Central memory CD8-positive, alpha-beta T cell (primary cell): Measurements from ENCODE around the gene ITPKB.

Experiments
- ATAC-seq: fragments of 150-1000 bp; cut with Tn5 transposase; replicated peaks from 2 replicates; pipeline ENCODE4 v1.10.0; 2022; ENCODE audit warnings: mild to moderate bottlenecking, moderate FRiP score, moderate number of reproducible peaks; ENCODE audit not compliant: poor library complexity, severe bottlenecking; ENCODE audit errors: extremely low read depth
- DNase-seq, 2 donors: peaks; one replicate each; pipeline ENCODE4 v3.0.0; 2021; ENCODE audit warnings: low spot score in 2 of 2
- H3K27ac Mint-ChIP-seq: one replicate; pipeline ENCODE4 v1.8.0; 2022; ENCODE audit warnings: low read depth, mild to moderate bottlenecking, moderate library complexity, mixed read lengths
- H3K27me3 Mint-ChIP-seq: one replicate; pipeline ENCODE4 v1.8.0; 2022; ENCODE audit warnings: mixed read lengths
- H3K36me3 Mint-ChIP-seq: one replicate; pipeline ENCODE4 v1.8.0; 2022; ENCODE audit warnings: mild to moderate bottlenecking, moderate library complexity, mixed read lengths; ENCODE audit not compliant: insufficient read depth
- H3K4me1 Mint-ChIP-seq: one replicate; pipeline ENCODE4 v1.8.0; 2022; ENCODE audit warnings: mixed read lengths
- H3K4me3 Mint-ChIP-seq: one replicate; pipeline ENCODE4 v1.8.0; 2022; ENCODE audit warnings: mild to moderate bottlenecking, moderate library complexity, mixed read lengths
- H3K9me3 Mint-ChIP-seq: one replicate; pipeline ENCODE4 v1.8.0; 2022; ENCODE audit warnings: mixed read lengths

The ITPKB gene

GRCh38 chr1:226651041-226651731, 87.9 kb downstream of the ITPKB start:
- ATAC-seq (no peak), DNase-seq (no peak)
- H3K36me3 Mint-ChIP-seq = peaks cover 46% of the 10 kb centered on the region
- no peak overlapping the region for H3K4me3 Mint-ChIP-seq
- peak overlapping the region; percentile 88 for H3K27ac Mint-ChIP-seq
- peaks cover 42% of the 10 kb centered on the region for H3K4me1 Mint-ChIP-seq
- no peaks in the 10 kb centered on the region for H3K9me3 Mint-ChIP-seq
- no peaks in the 10 kb centered on the region for H3K27me3 Mint-ChIP-seq

GRCh38 chr1:226650236-226650841, 88.7 kb downstream of the ITPKB start:
- no peaks in the 10 kb centered on the region for H3K27me3 Mint-ChIP-seq
- H3K4me3 Mint-ChIP-seq = no peak overlapping the region
- H3K36me3 Mint-ChIP-seq = peaks cover 44% of the 10 kb centered on the region
- no peak for DNase-seq
- no peaks in the 10 kb centered on the region for H3K9me3 Mint-ChIP-seq
- H3K27ac Mint-ChIP-seq = peak overlapping the region; percentile 88
- H3K4me1 Mint-ChIP-seq = peaks cover 51% of the 10 kb centered on the region
- ATAC-seq = no peak

- H3K9me3 Mint-ChIP-seq = no peaks in the 10 kb centered on the region
- H3K27me3 Mint-ChIP-seq = no peaks in the 10 kb centered on the region
- peaks cover 56% of the 10 kb centered on the region for H3K4me1 Mint-ChIP-seq
- H3K4me3 Mint-ChIP-seq = peak overlapping the region; percentile 18
- peaks cover 40% of the 10 kb centered on the region for H3K36me3 Mint-ChIP-seq
- no peak for DNase-seq
- no peak for ATAC-seq
- H3K27ac Mint-ChIP-seq = peak overlapping the region; percentile 88
These were observed 89.3 kb downstream of the ITPKB start for GRCh38 chr1:226649780-226650179.

- Mint-ChIP-seq H3K27me3 (no peaks in the 10 kb centered on the region), H3K9me3 (no peaks in the 10 kb centered on the region), H3K4me3 (peak overlapping the region; percentile 18), H3K27ac (no peak overlapping the region), H3K36me3 (peaks cover 37% of the 10 kb centered on the region), H3K4me1 (peaks cover 62% of the 10 kb centered on the region)
- DNase-seq (no peak), ATAC-seq (no peak)
These were observed 89.8 kb downstream of the ITPKB start for GRCh38 chr1:226649244-226649643.

GRCh38 chr1:226648421-226648820, 90.7 kb downstream of the ITPKB start:
- H3K27ac Mint-ChIP-seq = no peak overlapping the region
- H3K36me3 Mint-ChIP-seq = peaks cover 34% of the 10 kb centered on the region

GRCh38 chr1:226647719-226648118, 91.4 kb downstream of the ITPKB start:
- Mint-ChIP-seq H3K9me3 (no peaks in the 10 kb centered on the region), H3K27me3 (no peaks in the 10 kb centered on the region), H3K4me1 (peaks cover 75% of the 10 kb centered on the region), H3K36me3 (peaks cover 32% of the 10 kb centered on the region), H3K4me3 (no peak overlapping the region), H3K27ac (no peak overlapping the region)
- DNase-seq = no peak
- no peak for ATAC-seq

More at GRCh38 chr1:226648421-226648820, 90.7 kb downstream of the ITPKB start:
- Mint-ChIP-seq H3K4me3 (no peak overlapping the region), H3K4me1 (peaks cover 70% of the 10 kb centered on the region), H3K9me3 (no peaks in the 10 kb centered on the region), H3K27me3 (no peaks in the 10 kb centered on the region)
- ATAC-seq (no peak), DNase-seq (no peak)

- peak overlapping the region; percentile 79 for H3K27ac Mint-ChIP-seq
- peaks cover 30% of the 10 kb centered on the region for H3K36me3 Mint-ChIP-seq
- H3K9me3 Mint-ChIP-seq = no peaks in the 10 kb centered on the region
- no peak for DNase-seq
- no peak for ATAC-seq
- H3K27me3 Mint-ChIP-seq = no peaks in the 10 kb centered on the region
- H3K4me1 Mint-ChIP-seq = peaks cover 75% of the 10 kb centered on the region
- H3K4me3 Mint-ChIP-seq = no peak overlapping the region
These were observed 92.1 kb downstream of the ITPKB start for GRCh38 chr1:226646870-226647449.

- H3K4me1 Mint-ChIP-seq = peaks cover 75% of the 10 kb centered on the region
- ATAC-seq (no peak), DNase-seq (no peak)
- peak overlapping the region; percentile 34 for H3K4me3 Mint-ChIP-seq
- no peaks in the 10 kb centered on the region for H3K27me3 Mint-ChIP-seq
- peak overlapping the region; percentile 79 for H3K27ac Mint-ChIP-seq
- no peaks in the 10 kb centered on the region for H3K9me3 Mint-ChIP-seq
- peaks cover 28% of the 10 kb centered on the region for H3K36me3 Mint-ChIP-seq
These were observed 92.8 kb downstream of the ITPKB start for GRCh38 chr1:226646026-226646869.

GRCh38 chr1:226645279-226645976, 93.7 kb downstream of the ITPKB start:
- Mint-ChIP-seq H3K4me1 (peaks cover 69% of the 10 kb centered on the region), H3K27me3 (no peaks in the 10 kb centered on the region), H3K27ac (peak overlapping the region; percentile 79), H3K36me3 (peaks cover 31% of the 10 kb centered on the region), H3K4me3 (peak overlapping the region; percentile 52), H3K9me3 (no peaks in the 10 kb centered on the region)
- ATAC-seq (no peak), DNase-seq (no peak)

GRCh38 chr1:226644541-226645176, 94.4 kb downstream of the ITPKB start:
- Mint-ChIP-seq H3K36me3 (peaks cover 35% of the 10 kb centered on the region), H3K27ac (peak overlapping the region; percentile 79), H3K4me3 (peak overlapping the region; percentile 52), H3K9me3 (no peaks in the 10 kb centered on the region), H3K27me3 (no peaks in the 10 kb centered on the region), H3K4me1 (peaks cover 66% of the 10 kb centered on the region)
- DNase-seq (no peak), ATAC-seq (no peak)

- H3K27me3 Mint-ChIP-seq = no peaks in the 10 kb centered on the region
- H3K9me3 Mint-ChIP-seq = no peaks in the 10 kb centered on the region
- peak overlapping the region; percentile 52 for H3K4me3 Mint-ChIP-seq
- peak; percentile 41 for ATAC-seq
- DNase-seq = no peak
- peaks cover 58% of the 10 kb centered on the region for H3K4me1 Mint-ChIP-seq
- H3K36me3 Mint-ChIP-seq = peaks cover 40% of the 10 kb centered on the region
- peak overlapping the region; percentile 79 for H3K27ac Mint-ChIP-seq
These were observed 95.2 kb downstream of the ITPKB start for GRCh38 chr1:226643611-226644540.
